GM21737 (cell line): ENCODE data around the gene NPLOC4.
"Not testable (repeated sequence)": the region's sequence is repeated elsewhere in the genome, so short reads cannot be mapped to it uniquely, and the experiment has no call there.

ENCODE experiments used
- ATAC-seq: cut with Tn5 transposase; IDR thresholded peaks from one replicate; pipeline ENCODE4 v1.9.1; 2021; ENCODE audit warnings: mild to moderate bottlenecking, moderate library complexity; ENCODE audit not compliant: unreplicated experiment

The NPLOC4 gene

DNA sequence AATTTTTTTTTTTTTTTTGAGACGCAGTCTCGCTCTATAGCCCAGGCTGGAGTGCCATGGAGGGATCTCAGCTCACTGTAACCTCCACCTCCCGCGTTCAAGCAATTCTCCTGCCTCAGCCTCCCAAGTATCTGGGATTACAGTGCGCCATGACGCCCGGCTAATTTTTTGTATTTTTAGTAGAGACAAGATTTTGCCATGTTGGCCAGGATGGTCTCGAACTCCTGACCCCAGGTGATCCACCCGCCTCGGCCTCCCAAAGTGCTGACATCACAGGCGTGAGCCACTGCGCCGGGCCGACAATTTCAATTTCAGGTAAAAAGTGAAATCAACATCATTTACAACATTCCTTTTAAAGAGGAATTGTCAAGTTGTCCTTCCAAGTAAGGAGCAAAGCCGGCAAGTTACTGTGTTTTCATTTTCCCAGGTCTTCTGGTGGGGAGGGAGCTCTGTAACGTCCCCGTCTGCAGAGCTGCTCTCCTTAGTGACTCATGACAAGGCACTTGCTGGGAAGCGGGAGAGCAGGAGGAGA lies 873 bp downstream of the NPLOC4 start:
- no peak for ATAC-seq

DNA sequence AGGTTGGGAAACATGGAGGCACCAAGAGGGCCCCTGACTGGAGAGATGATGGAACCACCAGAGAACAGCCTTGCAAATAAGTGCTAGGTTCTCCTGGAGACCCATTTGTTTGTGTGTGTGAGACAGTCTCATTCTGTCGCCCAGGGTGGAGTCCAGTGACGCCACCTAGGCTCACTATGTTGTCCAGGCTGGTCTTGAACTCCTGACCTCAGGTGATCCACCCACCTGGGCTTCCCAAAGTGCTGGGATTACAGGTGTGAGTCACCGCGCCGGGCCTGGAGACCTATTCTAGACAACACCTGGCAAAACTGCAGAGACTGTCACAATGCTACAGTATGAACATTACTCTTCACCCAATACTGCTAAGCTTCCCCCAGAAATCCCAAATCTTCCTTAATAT lies 1.5 kb downstream of the NPLOC4 start:
- no peak for ATAC-seq

DNA sequence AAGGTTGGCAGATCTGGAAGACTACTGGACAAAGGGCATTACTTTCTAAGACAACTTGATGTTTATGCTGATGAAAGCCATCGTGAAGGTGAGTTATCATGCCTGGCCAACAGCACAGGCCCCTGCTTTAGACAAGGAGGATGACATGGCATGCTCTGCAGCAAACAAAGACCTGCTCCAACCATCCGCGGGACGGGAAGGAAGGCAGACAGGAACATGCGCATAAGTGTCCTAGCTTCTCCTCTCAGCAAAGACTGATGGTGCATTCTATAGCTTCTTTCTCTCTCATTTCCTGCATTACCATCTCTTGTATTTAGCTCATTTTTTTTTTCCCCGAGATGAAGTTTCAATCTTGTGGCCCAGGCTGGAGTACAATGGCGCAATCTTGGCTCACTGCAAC lies 5.4 kb downstream of the NPLOC4 start:
- ATAC-seq, result no peak

DNA sequence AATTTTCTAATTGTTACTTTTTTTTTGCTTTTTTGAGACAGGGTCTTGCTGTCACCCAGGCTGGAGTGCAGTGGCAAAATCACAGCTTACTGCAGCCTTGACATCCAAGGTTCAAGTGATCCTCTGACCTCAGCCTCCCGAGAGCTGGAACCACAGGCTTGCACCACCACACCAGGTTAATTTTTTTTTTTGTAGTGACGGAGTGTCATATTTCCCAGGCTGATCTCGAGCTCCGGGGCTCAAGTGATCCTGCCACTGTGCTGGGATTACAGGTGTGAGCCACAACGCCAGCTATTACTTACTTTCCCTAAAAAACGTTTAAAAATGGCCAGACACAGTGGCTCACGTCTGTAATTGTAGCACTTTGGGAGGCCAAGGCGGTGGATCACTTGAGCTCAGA lies 6.6 kb downstream of the NPLOC4 start:
- no peak for ATAC-seq

DNA sequence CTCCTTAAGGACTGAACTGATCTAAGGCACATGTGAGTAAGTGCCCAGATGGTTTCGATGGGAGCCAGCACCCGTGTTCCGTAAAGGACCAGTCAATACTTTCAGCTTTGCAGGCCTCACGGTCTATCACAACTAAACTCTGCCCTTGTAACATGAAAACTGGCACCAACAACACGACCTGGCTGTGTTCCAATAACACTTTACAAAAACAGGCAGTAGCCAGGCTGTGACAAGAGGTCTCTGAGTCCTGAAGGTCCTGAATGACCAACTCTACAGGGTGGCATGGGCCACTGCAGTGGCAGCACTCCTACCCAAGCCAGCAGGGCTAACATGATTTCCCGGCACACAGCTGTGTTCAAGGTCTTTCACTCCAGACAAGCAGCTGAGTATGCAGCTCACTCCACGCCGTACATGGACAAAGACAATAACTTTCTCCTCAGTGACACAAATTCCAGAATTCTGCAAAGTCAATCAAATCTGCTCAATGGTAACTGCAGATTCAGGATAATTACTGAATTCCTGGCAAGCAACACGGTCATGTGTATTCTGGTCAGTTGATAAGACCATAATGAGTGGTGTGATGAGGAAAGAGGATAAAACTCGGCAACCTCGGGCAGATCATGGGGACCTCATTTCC lies 15.3 kb downstream of the NPLOC4 start:
- no peak for ATAC-seq

DNA sequence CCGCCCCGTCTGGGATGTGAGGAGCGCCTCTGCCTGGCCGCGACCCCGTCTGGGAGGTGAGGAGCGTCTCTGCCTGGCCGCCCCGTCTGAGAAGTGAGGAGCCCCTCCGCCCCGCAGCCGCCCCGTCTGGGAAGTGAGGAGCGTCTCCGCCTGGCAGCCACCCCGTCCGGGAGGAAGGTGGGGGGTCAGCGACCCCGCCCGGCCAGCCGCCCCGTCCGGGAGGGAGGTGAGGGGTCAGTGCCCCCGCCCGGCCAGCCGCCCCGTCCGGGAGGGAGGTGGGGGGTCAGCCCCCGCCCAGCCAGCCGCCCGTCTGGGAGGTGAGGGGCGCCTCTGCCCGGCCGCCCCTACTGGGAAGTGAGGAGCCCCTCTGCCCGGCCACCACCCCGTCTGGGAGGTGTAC lies 18.6 kb downstream of the NPLOC4 start:
- ATAC-seq, result not testable (repeated sequence)

DNA sequence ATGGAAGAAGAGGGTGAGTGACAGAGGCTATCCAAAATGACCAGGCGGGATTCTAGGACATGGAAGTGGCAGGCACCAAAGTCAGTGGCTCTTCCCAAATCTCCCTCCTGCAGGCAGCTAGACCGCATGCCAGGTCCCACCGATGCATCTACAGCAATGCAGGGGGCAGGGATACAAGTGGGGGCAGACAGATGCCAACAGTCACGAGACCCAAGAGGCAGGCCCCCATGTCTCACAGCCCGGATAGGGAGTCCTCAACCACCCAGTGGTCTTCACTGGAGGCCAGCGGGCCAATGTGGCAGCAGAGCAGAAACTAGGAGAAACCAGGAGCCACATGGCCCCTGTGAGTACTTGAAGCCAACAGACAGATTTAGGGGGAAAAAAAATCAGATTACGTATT lies 20.0 kb downstream of the NPLOC4 start:
- ATAC-seq, result no peak

DNA sequence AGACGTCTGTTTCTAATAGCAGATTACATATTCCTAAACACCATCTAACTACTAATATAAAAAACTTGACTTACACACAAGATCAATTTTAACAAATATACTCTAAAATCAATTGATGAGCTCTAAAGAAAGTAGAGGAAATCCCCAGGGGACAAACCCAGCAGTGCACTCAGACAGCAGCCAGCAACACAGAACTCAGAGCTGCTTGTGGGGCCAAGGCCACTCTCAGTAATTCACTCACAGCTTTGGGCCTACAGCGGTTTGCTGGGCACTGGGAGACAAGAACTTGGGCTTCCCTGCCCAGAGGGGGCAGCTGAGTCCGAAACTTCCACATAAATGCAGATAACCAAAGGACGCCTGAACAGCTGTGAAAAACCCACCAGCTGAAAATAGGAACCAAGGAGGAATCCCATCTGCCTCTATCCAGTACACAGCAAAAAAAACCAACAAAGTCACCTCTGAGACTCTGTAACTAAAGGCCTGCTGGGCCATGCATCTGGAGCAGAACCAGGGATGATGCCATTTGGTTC lies 21.4 kb downstream of the NPLOC4 start:
- no peak for ATAC-seq

DNA sequence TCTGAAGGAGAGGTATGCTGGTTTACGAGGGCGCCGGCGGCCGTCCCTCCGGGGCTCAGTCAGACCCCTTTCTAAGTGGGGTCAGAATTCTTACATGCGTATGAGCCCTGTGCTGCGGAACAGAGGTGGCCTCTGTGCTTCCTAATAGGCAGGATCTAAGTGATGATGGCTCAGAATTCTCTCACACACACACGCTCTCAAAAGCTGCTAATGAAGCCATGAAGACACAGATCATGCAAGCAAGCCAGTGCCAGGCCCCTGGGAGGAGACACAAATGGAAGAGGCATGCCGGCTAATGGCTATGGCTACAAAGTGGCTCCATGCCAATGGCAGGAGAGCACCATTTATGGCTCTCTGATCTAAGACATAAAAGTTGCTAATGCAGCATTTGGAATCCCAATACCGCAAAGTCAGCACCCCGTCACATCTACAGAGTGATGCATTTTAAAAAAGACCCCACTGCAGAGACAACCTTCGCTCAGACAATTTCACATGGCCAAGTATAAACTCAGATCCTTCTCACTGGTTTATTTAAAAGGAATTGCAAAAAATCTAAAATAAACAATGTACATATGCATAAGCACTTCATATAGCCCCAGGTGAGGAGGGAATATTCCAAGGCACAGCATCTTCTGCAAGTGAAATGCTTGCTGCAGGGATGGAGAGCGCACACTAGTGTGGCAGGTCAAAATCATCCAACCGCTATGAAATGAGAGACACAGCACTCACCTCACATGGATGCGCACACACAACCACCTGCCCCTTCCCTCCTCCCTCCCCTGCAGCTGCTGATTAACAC lies 24.5 kb downstream of the NPLOC4 start:
- no peak for ATAC-seq

DNA sequence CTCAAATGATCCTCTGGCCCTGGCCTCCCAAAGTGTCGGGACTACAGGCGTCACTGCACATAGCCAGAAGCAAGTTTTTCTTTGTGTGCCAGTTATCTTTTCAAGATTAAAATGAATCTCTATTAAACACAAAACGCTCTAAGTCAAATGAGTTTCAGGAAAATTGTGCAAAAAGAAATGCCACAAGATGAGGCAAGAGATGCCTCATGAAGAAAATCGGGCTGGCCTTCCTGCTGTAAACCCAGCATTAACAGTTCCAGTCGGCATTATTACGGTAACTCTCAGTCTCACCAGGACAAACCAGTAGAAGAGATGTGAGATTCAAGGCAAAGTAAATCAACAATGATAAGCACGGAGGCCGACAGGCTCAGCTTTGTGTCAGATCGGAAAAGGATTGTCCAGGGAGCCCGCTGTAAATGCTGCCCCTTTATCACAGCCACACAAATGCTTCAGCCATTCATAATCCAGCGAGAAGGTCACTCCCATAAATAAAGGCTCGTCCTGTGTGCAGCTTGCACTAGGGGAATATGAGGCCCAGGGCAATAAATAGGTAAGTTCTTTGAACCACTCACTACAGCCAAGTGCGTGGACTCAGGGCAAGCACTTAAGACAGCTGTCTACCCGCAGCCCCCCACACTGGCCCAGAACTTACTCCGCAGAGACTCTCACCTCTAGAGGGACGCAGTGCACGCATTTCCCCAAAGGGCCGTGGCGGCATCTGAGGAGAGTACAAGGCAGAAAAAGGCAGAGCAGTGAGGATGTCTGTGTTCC lies 27.2 kb downstream of the NPLOC4 start:
- no peak for ATAC-seq

DNA sequence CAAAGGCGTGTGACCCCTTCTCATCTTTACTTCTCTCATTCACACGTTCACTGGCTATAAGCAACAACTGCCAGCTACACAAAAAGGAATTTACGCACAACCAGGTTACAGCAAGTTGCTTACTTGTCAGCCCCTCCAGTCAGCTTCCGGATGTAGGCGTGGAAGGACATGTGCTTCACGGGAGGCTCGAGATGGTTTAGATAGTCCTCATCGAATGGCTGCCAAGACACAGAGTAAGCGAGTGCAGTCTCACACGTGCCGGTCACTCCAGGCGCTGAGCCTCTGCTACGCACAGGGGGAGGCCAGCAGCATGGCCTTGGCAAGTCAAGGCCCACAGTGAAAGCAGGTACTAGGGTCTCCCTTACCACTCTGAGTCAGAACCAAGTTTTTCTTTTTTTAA lies 28.3 kb downstream of the NPLOC4 start:
- ATAC-seq, result no peak

DNA sequence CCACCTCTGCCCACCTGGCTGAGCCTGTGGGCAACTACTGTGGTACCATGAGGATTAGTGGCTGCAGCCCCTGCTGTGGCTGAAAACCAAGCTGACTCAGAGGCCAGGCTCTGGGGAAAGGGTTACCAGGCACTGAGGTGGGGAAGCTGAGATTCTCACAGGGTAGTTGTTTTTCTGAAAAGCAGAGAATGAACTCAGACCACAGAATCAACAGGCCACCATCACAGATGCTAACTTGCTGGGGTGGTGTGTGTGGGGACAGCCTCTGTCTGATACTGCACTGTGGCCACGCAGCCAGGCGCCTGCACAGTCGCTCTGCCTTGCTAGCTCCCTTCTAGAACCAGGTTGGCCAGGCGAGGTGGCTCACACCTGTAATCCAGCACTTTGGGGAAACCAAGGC lies 28.8 kb downstream of the NPLOC4 start:
- no peak for ATAC-seq

DNA sequence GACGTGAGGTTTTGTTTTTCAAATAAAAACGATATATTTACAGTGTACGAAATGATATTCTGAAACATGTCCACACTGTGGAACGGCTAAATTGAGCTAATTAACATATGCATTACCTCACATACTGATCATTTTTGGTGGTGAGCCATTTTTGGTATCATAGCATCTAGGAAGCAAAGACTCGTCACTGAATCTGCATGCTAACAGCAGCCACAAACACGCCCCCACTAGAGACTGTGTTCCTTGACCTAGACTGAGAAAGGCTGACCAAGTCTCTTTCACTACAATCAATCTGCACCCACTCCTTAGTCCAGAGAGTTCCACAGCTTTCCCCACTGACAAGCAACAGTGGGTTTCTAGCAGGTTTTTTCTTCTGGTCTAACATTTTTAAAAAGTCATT lies 29.5 kb downstream of the NPLOC4 start:
- no peak for ATAC-seq

DNA sequence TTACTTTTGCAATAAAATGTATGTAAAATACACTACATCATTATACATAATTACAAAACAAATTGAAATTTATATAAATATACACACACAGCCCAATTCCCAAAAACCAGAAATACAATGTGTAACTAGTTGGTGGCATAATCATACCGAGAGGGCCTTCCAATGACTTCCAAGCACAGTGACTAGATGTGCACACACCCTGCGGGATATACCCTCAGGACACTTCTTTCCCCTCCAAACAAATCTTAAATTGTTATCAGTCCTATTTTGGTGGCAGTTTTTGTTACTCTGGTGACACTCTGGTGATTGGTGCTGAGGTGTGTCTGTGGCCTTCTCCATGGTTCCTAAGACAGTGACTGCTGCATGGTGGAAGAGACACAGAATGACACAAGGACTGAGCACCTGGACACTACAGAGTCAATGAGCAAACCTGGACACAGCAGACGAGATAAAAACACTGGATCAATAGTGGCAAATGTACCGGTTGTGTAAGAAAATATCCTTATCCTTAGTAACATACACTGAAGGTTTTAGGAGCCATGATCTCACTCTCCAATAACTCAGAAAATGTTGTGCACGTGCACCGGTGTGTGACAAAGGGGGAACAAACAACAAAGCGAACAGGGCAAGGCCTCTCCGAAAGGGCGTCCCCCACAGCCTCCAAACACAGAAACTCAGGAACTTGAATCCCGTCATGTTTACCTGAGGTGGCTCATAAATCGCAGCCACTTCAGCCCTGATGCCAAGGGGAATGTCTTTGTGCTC lies 32.9 kb downstream of the NPLOC4 start:
- no peak for ATAC-seq

DNA sequence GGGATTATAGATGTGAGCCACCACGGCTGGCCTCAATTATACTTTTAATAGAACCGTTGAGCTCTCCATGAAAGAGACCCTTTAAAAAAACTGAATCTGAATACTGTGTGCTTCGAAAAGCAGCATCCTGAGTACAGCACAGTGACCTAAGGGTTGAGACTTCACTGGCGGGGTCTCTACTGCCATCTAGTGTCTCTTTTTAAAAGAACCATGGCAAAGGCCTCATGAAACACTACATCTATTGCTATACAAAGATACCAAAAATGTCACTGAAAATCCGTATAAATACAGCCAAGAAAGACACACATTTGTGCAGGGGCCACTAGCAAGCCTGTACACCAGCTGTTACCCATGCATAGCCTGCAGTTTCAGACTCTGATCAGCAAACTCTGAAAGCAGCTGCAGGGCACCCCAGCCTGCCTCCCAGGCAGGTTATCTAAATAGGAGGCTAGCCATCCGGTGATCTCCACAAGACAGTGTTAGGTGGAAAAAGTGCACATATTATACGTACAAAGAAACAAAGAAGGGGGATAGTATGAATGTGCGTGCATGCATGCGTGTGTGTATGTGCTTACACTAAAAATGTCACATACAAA lies 35.3 kb downstream of the NPLOC4 start:
- ATAC-seq, result no peak

DNA sequence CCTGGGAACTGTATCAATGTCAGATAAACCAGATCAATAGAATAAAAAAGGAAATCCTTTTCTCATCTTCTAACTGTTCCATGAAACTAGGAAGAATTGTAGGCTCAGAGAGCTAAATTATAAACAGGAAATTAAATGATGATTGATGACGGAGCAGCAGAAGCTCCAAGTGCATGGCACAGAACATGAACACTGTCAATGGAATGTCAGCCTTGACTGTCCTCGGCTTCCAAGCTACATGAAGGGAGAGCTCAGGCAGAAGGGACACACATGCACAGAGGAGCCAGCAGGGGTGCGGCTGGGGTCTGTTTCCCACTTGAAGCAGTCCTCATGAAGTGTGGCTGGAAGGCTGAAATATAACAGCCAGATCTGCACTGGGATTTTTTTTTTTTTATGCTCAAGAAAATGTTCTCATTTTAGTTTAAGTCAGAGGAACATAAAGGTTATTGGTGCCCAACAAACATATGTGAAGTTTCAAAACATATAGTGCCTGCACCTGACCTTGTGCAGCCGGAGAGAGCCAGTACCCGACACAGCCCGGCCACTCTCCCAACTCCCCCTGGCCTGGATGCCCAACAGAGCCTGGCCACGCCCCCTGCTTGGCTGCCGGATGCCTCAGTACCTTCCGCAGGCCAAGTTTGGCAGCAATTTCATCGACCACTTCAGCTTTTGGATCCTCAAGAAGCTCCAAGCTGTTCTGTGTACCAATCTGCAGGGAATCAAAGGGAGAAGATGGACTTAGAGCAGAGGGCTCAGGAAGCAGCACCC lies 37.0 kb downstream of the NPLOC4 start:
- ATAC-seq, result no peak

DNA sequence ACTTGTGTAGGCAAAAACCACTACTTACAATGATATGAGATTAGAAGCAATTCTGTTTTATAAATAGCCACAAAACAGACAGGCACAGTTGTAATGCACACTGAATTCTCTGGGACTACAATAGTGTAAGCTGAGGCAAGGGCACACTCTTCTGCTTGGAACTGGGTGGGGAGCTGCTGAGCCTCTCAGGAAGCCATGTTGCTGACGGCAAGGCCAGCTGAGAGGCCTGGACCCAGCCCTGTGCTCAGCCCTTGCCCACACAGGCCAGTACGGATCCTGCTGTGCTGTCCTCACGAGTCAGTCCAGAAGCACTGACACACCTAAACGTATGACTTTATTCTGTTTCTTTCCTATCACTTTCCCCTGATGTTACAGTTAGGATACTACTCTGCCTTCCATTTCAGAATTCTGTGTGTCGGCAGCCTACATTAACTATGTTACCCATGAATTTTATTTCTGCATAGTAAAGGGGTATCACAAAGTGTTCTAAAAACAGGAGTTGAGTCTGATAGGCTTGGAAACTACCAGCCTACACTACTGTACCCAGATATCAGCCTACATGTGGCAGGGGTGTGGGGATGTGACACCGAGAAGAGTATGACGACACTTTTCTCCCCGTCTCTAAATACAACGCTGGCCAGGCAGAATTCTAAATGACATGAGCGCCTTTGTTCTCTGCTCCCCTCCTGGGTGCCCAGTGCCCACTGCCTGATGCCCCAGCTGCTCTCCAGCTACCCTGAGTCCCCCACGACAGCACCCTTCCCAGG lies 43.6 kb downstream of the NPLOC4 start:
- no peak for ATAC-seq

DNA sequence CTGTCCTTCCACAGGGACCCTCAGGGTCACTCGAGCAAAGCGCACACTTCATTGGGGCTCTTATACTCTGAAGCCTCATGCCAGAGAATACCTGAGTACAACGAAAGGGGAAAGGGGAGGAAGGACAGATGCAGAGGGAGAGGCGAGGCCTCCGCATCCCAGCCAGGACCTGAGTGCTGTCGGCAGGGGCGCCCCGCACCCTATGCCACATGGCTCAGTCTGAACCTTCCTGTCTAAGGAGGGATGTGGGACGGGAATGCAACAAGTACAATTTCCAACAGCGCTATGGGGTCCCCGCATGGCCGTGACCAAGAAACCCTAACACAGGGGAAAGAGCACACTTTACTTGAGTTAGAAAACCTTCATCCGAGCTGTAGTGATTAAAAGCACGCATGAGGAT lies 44.9 kb downstream of the NPLOC4 start:
- no peak for ATAC-seq

DNA sequence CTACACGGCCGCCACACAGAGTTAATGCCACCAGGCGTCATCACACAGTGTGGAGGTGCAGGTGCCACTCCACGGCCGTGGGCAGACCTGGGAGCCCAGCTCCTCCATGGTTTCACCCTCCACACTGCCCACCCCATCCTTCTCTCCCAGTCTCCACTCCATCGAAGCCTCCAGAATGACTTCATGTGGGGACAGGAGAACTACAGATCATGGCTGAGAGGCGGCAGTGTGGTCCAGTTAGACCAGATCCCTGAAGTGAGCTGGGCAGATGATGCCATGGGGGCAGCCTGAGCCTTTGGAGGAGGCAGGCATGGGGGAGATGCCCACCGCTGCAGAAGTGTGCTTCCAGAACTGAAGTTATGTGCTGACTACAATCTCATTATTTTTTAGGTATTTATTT lies 46.8 kb downstream of the NPLOC4 start:
- no peak for ATAC-seq
